Stimulated activated CD8-positive, alpha-beta memory T cell treated with anti-CD3 and anti-CD28 coated beads, Interleukin-15, amount 100 ng/mL, for 4 hours (primary cell): ENCODE measurements around the gene SELENOP.
"Not testable (repeated sequence)": the region's sequence is repeated elsewhere in the genome, so short reads cannot be mapped to it uniquely, and the experiment has no call there.

Experiments
- DNase-seq, 2 donors: peaks; one replicate each; pipeline ENCODE4 v3.0.0-alpha.2; 2020; ENCODE audit warnings: low read depth in 2 of 2

SELENOP gene

DNA sequence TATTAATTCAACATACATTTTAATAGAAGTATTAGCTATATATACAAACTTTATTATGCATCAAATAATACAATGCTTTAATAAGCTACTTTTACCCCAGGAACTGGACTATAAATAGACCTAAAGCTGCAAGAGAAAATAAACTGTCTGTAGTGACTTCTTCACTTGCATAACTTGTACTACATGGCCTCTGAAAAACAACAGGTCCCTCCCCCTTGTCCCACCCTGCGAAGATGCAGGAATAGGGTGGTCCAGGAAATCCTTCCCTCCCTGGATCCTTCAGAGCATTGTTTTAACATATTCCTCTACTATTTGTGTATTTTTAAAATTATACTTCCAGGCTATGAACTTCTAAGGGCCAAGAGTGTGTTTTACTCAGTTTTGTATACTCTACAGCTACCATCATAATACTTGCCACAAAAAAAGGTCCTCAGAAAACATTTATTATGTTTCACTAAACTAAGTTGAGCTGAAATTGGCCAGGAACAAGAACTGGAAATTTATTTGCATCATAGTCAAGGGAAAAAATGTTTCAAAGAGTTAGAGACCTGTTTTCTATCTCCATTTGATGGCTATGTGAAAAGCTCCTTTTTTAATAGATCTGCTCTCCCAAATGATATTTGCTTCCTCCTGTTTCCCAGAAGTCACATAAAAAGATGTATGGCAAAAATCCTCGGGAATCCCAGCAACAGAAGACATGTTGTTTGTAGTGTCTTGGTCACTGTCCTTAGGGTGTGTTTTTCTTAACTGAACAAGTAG lies 15.2 kb upstream of the SELENOP start:
- no peak for DNase-seq

GRCh38 chr5:42825422-42826148 lies 13.9 kb upstream of the SELENOP start:
- no peak for DNase-seq

GRCh38 chr5:42824347-42824976 lies 12.8 kb upstream of the SELENOP start:
- no peak for DNase-seq

DNA sequence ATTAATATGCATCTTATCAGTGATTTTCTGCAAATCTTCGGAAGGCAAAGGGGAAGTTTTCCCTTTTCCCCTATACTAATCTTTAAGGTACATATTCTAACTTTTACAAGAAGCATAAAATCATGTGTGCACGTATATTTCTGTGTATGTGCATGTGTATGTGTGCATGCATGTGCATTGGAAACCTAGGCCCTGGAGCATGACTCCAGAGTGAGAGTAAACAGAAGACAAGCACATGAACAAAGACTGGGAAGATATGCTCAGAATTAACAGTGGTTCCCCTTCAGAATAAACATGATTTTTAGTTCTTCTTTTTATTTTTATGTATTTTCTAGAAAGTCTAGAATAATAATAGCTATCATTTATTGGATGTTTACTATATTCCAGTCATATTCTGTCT lies 10.9 kb upstream of the SELENOP start:
- no peak for DNase-seq

DNA sequence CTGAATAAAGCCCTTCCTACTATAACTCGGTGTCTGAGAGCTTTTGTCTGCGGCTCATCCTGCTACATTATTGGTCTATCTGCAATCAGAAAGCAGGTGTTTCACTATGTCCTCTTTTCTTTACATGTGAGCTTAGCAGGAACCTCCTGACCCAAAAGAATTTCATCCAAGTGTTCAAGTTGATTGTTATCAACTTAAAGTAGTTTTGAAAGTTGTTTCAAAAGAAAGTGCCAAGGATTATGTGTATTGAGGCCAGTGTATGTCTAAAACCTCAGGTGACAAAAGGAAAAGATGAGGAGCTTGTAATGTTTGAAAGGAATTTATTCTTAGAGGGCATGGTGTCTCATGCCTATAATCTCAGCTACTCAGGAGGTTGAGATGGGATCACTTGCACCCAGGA lies 8.1 kb upstream of the SELENOP start:
- DNase-seq: no peak

GRCh38 chr5:42816546-42816945 lies 4.9 kb upstream of the SELENOP start:
- DNase-seq: not testable (repeated sequence)

DNA sequence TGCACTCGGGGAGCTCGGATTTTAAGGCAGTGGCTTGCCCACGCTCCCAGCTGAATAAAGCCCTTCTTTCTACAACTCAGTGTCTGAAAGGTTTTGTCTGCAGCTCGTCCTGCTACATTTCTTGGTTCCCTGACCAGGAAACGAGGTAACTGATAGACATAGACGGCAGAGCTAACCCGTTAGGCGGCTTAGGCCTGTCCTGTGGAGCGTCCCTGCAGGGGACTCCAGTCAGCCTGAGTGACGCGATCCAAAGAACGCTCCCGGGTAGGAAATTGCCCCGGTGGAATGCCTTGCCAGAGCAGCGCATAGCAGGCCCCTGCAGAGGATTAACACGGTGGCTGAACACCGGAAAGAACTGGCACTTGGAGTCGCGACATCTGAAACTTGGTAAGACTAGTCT lies 1.8 kb upstream of the SELENOP start:
- no peak for DNase-seq

- no peak for DNase-seq
Observed at GRCh38 chr5:42812620-42813019, 928 bp upstream of the SELENOP start.

DNA sequence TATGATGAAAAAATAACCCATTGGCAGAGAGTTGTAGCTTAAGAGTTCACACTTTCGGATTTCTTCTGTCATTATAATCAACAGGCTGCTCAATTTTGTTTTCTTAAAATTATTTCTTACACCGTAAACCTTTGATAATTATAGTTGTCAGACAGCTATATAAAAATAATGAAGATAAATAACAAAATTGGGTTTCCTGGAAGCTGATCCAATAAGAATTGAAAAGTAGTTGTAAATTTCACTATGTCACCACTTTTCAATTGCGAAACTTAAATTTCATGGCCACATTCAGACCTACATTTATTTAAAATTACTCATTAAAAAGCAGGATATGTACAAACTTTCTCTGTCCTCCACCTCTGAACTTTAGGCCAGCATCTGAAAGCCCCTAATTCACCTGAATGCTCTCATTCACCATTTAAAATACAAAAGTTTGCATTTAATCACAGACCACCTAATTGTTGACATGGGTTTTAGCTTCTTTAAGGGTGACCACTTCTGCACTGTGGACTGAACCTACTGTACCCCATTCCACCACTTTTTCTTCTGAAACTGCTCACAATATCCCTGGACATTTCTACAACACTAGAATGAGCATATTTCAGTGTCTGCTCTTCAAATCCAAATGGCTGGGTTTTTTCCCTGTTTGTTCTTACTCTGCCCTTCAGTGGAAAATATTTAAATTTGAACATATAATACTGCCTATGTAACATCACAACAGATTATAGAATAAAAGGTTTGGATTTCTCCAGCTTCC lies 680 bp downstream of the SELENOP start:
- DNase-seq: no peak

GRCh38 chr5:42808888-42809611 lies 2.6 kb downstream of the SELENOP start:
- no peak for DNase-seq

- no peak for DNase-seq
Observed at GRCh38 chr5:42807722-42808447, 3.8 kb downstream of the SELENOP start.

GRCh38 chr5:42806701-42807262 lies 4.9 kb downstream of the SELENOP start:
- no peak for DNase-seq

DNA sequence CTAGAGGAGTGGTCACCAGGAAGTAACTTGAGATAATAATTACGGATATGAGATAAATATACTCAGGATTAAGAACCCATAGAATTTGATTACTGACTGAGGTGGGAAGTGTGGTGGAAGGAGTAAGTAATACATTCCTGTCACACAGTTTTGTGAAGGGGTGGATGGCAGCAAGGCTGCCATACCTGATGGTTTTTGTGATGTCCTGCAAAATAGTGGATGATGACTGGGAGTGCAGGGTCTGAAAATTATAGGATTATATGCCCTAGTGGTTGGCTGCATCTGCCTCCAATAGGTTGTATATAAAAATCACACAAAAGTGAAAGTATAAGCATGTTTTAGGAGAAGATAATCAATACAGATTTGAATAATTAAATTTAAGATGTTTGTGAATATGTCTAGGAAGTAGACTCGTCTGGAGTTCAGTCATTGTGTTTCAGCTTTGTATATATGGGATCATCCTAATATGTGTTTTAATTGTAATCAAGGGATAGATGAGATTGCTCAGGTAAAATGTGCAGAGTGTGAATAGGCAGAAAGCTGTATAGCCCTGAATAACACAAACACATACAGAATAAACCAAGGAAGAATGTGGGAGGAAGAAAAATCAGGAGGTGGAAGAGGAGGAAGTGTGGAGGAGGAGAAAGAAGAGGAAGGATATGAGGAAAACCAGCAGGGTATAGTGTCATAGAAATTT lies 5.5 kb downstream of the SELENOP start:
- no peak for DNase-seq

GRCh38 chr5:42804717-42805339 lies 6.9 kb downstream of the SELENOP start:
- DNase-seq: no peak

GRCh38 chr5:42801516-42802166 lies 10.1 kb downstream of the SELENOP start:
- DNase-seq: no peak

DNA sequence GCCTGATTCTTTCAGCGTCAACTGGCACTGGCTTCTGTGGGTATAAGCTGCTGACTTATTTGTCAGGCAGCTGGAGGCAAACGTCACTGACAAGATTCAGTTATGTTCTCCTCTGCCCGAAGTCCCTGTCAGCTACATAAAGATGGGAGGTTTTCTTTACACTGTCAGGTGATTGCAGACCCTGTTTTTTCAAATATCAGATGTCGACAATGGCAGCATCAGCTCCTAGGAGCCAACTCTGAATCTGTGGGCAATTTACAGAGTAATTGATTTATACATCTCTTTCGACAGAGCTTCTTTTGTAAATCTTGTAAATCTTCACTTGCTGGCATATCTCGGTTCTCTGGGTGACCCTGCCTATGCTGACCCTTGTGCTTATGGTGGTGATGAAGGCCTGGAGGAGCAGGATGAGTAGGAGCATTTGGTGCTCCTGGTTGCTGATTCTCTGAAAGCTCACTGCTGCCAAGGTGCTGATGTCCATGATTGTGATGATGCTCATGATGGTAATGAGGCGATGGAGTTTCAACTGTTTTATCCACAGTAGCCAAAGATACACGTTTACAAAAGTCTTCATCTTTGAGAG lies 10.9 kb downstream of the SELENOP start:
- no peak for DNase-seq

DNA sequence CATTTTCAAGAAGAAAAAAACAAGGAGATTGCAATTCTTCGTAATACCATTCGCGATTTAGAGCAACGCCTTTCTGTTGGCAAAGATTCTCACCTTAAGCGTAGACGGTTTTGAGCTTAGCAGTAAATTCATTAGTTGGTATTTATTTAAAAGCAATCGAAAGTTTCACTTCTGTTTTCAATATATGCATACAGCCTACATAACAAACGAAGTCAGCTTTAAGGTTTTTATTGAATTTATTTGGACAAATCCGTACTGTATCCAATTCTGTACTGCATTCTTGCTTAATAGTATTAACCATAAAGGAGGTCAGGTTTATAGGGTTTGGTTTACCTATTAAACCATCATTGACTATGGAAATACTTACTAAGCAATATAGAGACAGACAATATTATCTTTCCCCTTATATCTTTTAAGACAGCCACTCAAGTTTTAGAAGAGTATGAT lies 12.0 kb downstream of the SELENOP start:
- no peak for DNase-seq

DNA sequence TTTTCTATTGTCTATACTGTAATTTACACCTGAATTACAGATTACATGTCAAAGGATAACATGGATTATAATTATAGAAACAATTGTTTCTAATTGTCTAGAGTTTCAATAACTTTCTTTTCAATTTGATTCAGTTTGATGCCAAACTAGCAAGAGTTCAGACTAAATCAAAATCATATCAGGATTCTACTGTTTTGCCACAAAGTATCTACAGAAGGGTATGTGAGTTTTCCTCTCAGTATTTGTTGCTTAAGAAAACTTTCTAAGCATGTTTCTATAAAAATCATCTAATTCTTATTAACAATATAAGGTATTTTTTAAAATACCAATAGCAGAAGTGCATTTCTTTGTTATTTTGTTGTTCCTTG lies 12.5 kb downstream of the SELENOP start:
- DNase-seq: no peak
